Right lobe of liver (tissue), 4 donors: Measurements from ENCODE around the gene ZNF346.

Source experiments
- CTCF ChIP-seq, 4 donors: fragments of 200-600 bp in 3 of 4; fragments of 450-650 bp in 1 of 4; IDR thresholded peaks; one replicate each; pipeline versions ENCODE4 v1.5.1 to v1.8.0; 2016 to 2022; ENCODE audit warnings: antibody characterized with exemption in 4 of 4, mild to moderate bottlenecking in 2 of 4
- POLR2A ChIP-seq: fragments of 450-650 bp; IDR thresholded peaks from one replicate; pipeline ENCODE4 v1.6.1; 2017; ENCODE audit warnings: antibody characterized with exemption, mild to moderate bottlenecking
- donor health status: DM: no; HTN: no; CAD: no.
- donor health status: DM: no; HTN: no; CAD: no.
- donor health status: DM: no; HTN: yes; CAD: no.

- TF ChIP-seq POLR2A: no peak
- TF ChIP-seq CTCF (IDR thresholded peaks at IDR 0.05): no peak
Measured at GRCh38 chr5:177095088-177095669, 72.7 kb downstream of the ZNF346 start.
